Liver (tissue), 9 donors: Measurements from ENCODE around the gene CDKN3. TPM values are rescaled to one million over a fixed set of nuclear protein-coding genes. Genes with fewer than 3 reads are reported as not detected.
"Not testable (repeated sequence)": the region's sequence is repeated elsewhere in the genome, so short reads cannot be mapped to it uniquely, and the experiment has no call there.

Experiments
- DNase-seq: peaks from one replicate; pipeline ENCODE4 v3.0.0-alpha.2; 2017; ENCODE audit warnings: low spot score
- H3K27ac ChIP-seq, 2 donors: one replicate each; pipeline ENCODE4 v1.7.0; 2013; ENCODE audit warnings: inconsistent platforms in 2 of 2, low read length in 2 of 2, control low read depth in 1 of 2, low read depth in 1 of 2, mild to moderate bottlenecking in 1 of 2
- H3K27me3 ChIP-seq, 4 donors: one replicate each; pipeline versions ENCODE4 v1.6.1 to v1.7.0; 2013; ENCODE audit warnings: low read length in 3 of 4, inconsistent platforms in 1 of 4, mild to moderate bottlenecking in 1 of 4, moderate library complexity in 1 of 4; ENCODE audit not compliant: control insufficient read depth in 4 of 4, insufficient read depth in 4 of 4
- H3K36me3 ChIP-seq, 4 donors: one replicate each; pipeline versions ENCODE4 v1.6.1 to v1.7.0; 2013; ENCODE audit warnings: low read length in 3 of 4, mild to moderate bottlenecking in 3 of 4, low read depth in 1 of 4, moderate library complexity in 1 of 4; ENCODE audit not compliant: control insufficient read depth in 4 of 4, insufficient read depth in 3 of 4
- H3K4me1 ChIP-seq, 4 donors: one replicate each; pipeline versions ENCODE4 v1.6.1 to v1.7.0; 2013; ENCODE audit warnings: low read length in 3 of 4, mild to moderate bottlenecking in 3 of 4, moderate library complexity in 1 of 4; ENCODE audit not compliant: control insufficient read depth in 4 of 4, insufficient read depth in 4 of 4
- H3K4me3 ChIP-seq, 3 donors: one replicate each; pipeline versions ENCODE4 v1.6.1 to v1.7.0; 2013; ENCODE audit warnings: low read length in 3 of 3, control low read depth in 1 of 3, low read depth in 1 of 3, mild to moderate bottlenecking in 1 of 3
- H3K9ac ChIP-seq, 2 donors: one replicate each; pipeline ENCODE4 v1.7.0; 2013; ENCODE audit warnings: low read length in 2 of 2, mild to moderate bottlenecking in 2 of 2, moderate library complexity in 2 of 2, control low read depth in 1 of 2, low read depth in 1 of 2
- H3K9me3 ChIP-seq, 4 donors: one replicate each; pipeline versions ENCODE4 v1.6.1 to v1.7.0; 2013; ENCODE audit warnings: low read length in 3 of 4; ENCODE audit not compliant: control insufficient read depth in 4 of 4
- ATF3 ChIP-seq: IDR thresholded peaks from 2 replicates; pipeline ENCODE4 v1.6.1; 2016; ENCODE audit warnings: antibody characterized with exemption
- CTCF ChIP-seq: fragments of 150-350 bp; IDR thresholded peaks from 2 replicates; pipeline ENCODE4 v1.5.1; 2017; ENCODE audit warnings: improper control_type of control experiment, low read depth, low read length; ENCODE audit not compliant: missing input control
- FOXA1 ChIP-seq: IDR thresholded peaks from 2 replicates; pipeline ENCODE4 v1.6.1; 2016; ENCODE audit warnings: antibody characterized with exemption
- FOXA2 ChIP-seq: IDR thresholded peaks from 2 replicates; pipeline ENCODE4 v1.6.1; 2016; ENCODE audit warnings: antibody characterized with exemption
- GABPA ChIP-seq, 2 donors: IDR thresholded peaks in 1 of 2; conservative IDR thresholded peaks in 1 of 2; 2 replicates each; pipeline ENCODE4 v1.6.1; 2016; ENCODE audit warnings: antibody characterized with exemption in 2 of 2, mild to moderate bottlenecking in 1 of 2, moderate library complexity in 1 of 2
- HNF4A ChIP-seq, 2 donors: conservative IDR thresholded peaks; 2 replicates each; pipeline ENCODE4 v1.6.1; 2016; ENCODE audit warnings: antibody characterized with exemption in 2 of 2, mild to moderate bottlenecking in 2 of 2
- HNF4G ChIP-seq: IDR thresholded peaks from 2 replicates; pipeline ENCODE4 v1.6.1; 2016; ENCODE audit warnings: antibody characterized with exemption
- JUND ChIP-seq, 2 donors: IDR thresholded peaks; 2 replicates each; pipeline ENCODE4 v1.6.1; 2016; ENCODE audit warnings: antibody characterized with exemption in 2 of 2
- MAX ChIP-seq: IDR thresholded peaks from 2 replicates; pipeline ENCODE4 v1.6.1; 2016; ENCODE audit warnings: antibody characterized with exemption
- NR2F2 ChIP-seq: IDR thresholded peaks from 2 replicates; pipeline ENCODE4 v1.6.1; 2016; ENCODE audit warnings: antibody characterized with exemption
- REST ChIP-seq: IDR thresholded peaks from 2 replicates; pipeline ENCODE4 v1.6.1; 2016; ENCODE audit warnings: antibody characterized with exemption, mild to moderate bottlenecking
- RXRA ChIP-seq, 2 donors: IDR thresholded peaks; 2 replicates each; pipeline ENCODE4 v1.6.1; 2017 to 2018; ENCODE audit warnings: antibody characterized with exemption in 2 of 2, mild to moderate bottlenecking in 1 of 2
- TAF1 ChIP-seq: conservative IDR thresholded peaks from 2 replicates; pipeline ENCODE4 v1.6.1; 2016; ENCODE audit warnings: antibody characterized with exemption, mild to moderate bottlenecking
- YY1 ChIP-seq: IDR thresholded peaks from 2 replicates; pipeline ENCODE4 v1.6.1; 2016; ENCODE audit warnings: antibody characterized with exemption, mild to moderate bottlenecking
- ZBTB33 ChIP-seq: IDR thresholded peaks from 2 replicates; pipeline ENCODE4 v1.6.1; 2016; ENCODE audit warnings: antibody characterized with exemption
- WGBS: extraction: QIAGEN DNeasy Blood & Tissue Kit; methylation state at CpG from one replicate; pipeline ENCODE4 v1.1.7; 2013; 5-methylcytosine and 5-hydroxymethylcytosine counted together
- polyA plus RNA-seq, 2 donors: library from polyadenylated mRNA; stranded (reverse) in 1 of 2; unstranded in 1 of 2; fragments of 200-250 nt in 1 of 2; fragments of >200 nt in 1 of 2; fragmentation: Nextera tagmentation in 1 of 2; extraction: Ambion mirVana in 1 of 2; gene quantifications; one replicate each; pipeline versions ENCODE4 v1.2.1 to v1.2.3, GENCODE V29; 2013 to 2015
- total RNA-seq, 2 donors: library from RNA; depleted of rRNA; stranded (reverse); fragments of >200 nt; gene quantifications; one replicate each; pipeline ENCODE4 v1.2.3, GENCODE V29; 2014
- donor health status: healthy.
- donor health status: healthy.
- donor health status: healthy.
- donor health status: healthy.
- donor health status: healthy.

CDKN3 gene
- total and polyA plus RNA-seq, 4 donors, result 0.50 to 33.9 (median 2.8) TPM

- DNase-seq, result no peak
- H3K4me3 ChIP-seq, result peak overlapping the region; percentile 42 to 68 (median 49)
- H3K4me1 ChIP-seq, result peaks cover 3 to 12% (median 8%) of the 10 kb centered on the region in 4 donors
- H3K9me3 ChIP-seq, result no peaks in the 10 kb centered on the region
- no peak overlapping the region for H3K27ac ChIP-seq
- no peaks in the 10 kb centered on the region for H3K36me3 ChIP-seq
- TF ChIP-seq TAF1, result no peak
- TF ChIP-seq ATF3, result no peak
- TF ChIP-seq MAX, result no peak
- TF ChIP-seq FOXA1, result no peak
- no peak for TF ChIP-seq JUND (IDR thresholded peaks at IDR 0.05)
- no peak for TF ChIP-seq YY1
- no peaks in the 10 kb centered on the region for H3K27me3 ChIP-seq
- no peak overlapping the region for H3K9ac ChIP-seq
- WGBS, result 70% methylated on average over 9 of the region's 9 CpGs
Observed at GRCh38 chr14:54396183-54396492, 669 bp upstream of the CDKN3 start.

- no peak for DNase-seq
- H3K27ac ChIP-seq, result no peak overlapping the region
- H3K4me1 ChIP-seq, result peaks cover 3 to 12% (median 8%) of the 10 kb centered on the region in 4 donors
- no peak overlapping the region for H3K9ac ChIP-seq
- no peaks in the 10 kb centered on the region for H3K9me3 ChIP-seq
- 92% methylated on average over 2 of the region's 2 CpGs for WGBS
- TF ChIP-seq ZBTB33 (no peak), CTCF (no peak), GABPA (IDR thresholded peaks at IDR 0.05 in 1 of 2, conservative IDR thresholded peaks at IDR 0.05 in 1 of 2) (no peak), NR2F2 (no peak), REST (no peak), RXRA (IDR thresholded peaks at IDR 0.05) (no peak), HNF4A (conservative IDR thresholded peaks at IDR 0.05) (no peak), HNF4G (no peak), FOXA2 (no peak)
- no peak overlapping the region for H3K4me3 ChIP-seq
- no peaks in the 10 kb centered on the region for H3K27me3 ChIP-seq
- no peaks in the 10 kb centered on the region for H3K36me3 ChIP-seq
Observed at GRCh38 chr14:54399560-54399959, 2.8 kb downstream of the CDKN3 start.

GRCh38 chr14:54403401-54404005 is 6.7 kb downstream of the CDKN3 start:
- not testable (repeated sequence) for H3K4me1 ChIP-seq, H3K9me3 ChIP-seq, DNase-seq, H3K36me3 ChIP-seq, H3K27me3 ChIP-seq, H3K27ac ChIP-seq, H3K4me3 ChIP-seq, H3K9ac ChIP-seq
- WGBS, result 96% methylated on average over 6 of the region's 6 CpGs
